Neural cell (in vitro differentiated cells): ENCODE results near the gene PTX4.

Experiments used
- CTCF ChIP-seq: fragments of 450-650 bp; IDR thresholded peaks from 2 replicates; pipeline ENCODE4 v1.5.1; 2014; ENCODE audit warnings: antibody characterized with exemption, mild to moderate bottlenecking, moderate library complexity; ENCODE audit not compliant: poor library complexity, severe bottlenecking
- EP300 ChIP-seq: fragments of 450-650 bp; conservative IDR thresholded peaks from 2 replicates; pipeline ENCODE4 v1.6.1; 2014; ENCODE audit warnings: antibody characterized with exemption, mild to moderate bottlenecking, moderate library complexity; ENCODE audit not compliant: poor library complexity, severe bottlenecking
- EZH2 ChIP-seq: fragments of 200-600, 300-800 bp; shearing (Covaris generic), sonication (generic); IDR thresholded peaks from 2 replicates; pipeline ENCODE4 v1.6.1; 2014; ENCODE audit warnings: antibody characterized with exemption, low read length, borderline replicate concordance, mild to moderate bottlenecking; ENCODE audit not compliant: insufficient read depth, poor library complexity, severe bottlenecking
- MXI1 ChIP-seq: fragments of 450-650 bp; conservative IDR thresholded peaks from 2 replicates; pipeline ENCODE4 v1.6.1; 2014; ENCODE audit warnings: antibody characterized with exemption, mild to moderate bottlenecking; ENCODE audit not compliant: poor library complexity, severe bottlenecking
- POLR2AphosphoS5 ChIP-seq: IDR thresholded peaks from 2 replicates; pipeline ENCODE4 v1.6.1; 2012
- RAD21 ChIP-seq: fragments of 450-650 bp; conservative IDR thresholded peaks from 2 replicates; pipeline ENCODE4 v1.6.1; 2014; ENCODE audit warnings: antibody characterized with exemption, mild to moderate bottlenecking, moderate library complexity
- REST ChIP-seq: IDR thresholded peaks from 2 replicates; pipeline ENCODE4 v1.6.1; 2012; ENCODE audit warnings: borderline replicate concordance

- no peak for TF ChIP-seq CTCF
- TF ChIP-seq EZH2, result no peak
- no peak for TF ChIP-seq POLR2AphosphoS5
- no peak for TF ChIP-seq MXI1
- TF ChIP-seq EP300, result no peak
- TF ChIP-seq RAD21, result no peak
- no peak for TF ChIP-seq REST
These were observed 35.6 kb upstream of the PTX4 start for GRCh38 chr16:1524366-1524765.
